Skeletal muscle tissue (tissue), 4 donors: Measurements from ENCODE around the gene GPR161. TPM values are rescaled to one million over a fixed set of nuclear protein-coding genes. Genes with fewer than 3 reads are reported as not detected.
A peak's percentile ranks its signal among the peaks of the same experiment; 100 is the strongest.

Experiments used
- H3K27ac ChIP-seq: one replicate; pipeline ENCODE4 v1.7.0; 2013; ENCODE audit warnings: mild to moderate bottlenecking, low read depth, low read length, inconsistent platforms
- H3K27me3 ChIP-seq, 3 donors: one replicate each; pipeline ENCODE4 v1.7.0; 2013; ENCODE audit warnings: low read length in 3 of 3; ENCODE audit not compliant: control insufficient read depth in 3 of 3, insufficient read depth in 3 of 3
- H3K36me3 ChIP-seq, 3 donors: one replicate each; pipeline ENCODE4 v1.7.0; 2013; ENCODE audit warnings: low read length in 3 of 3; ENCODE audit not compliant: control insufficient read depth in 3 of 3, insufficient read depth in 3 of 3
- H3K4me1 ChIP-seq, 3 donors: one replicate each; pipeline ENCODE4 v1.7.0; 2013; ENCODE audit warnings: low read length in 3 of 3, mild to moderate bottlenecking in 3 of 3; ENCODE audit not compliant: control insufficient read depth in 3 of 3, insufficient read depth in 3 of 3
- H3K4me3 ChIP-seq, 3 donors: one replicate each; pipeline ENCODE4 v1.7.0; 2013; ENCODE audit warnings: low read length in 3 of 3
- H3K9ac ChIP-seq, 3 donors: one replicate each; pipeline ENCODE4 v1.7.0; 2013; ENCODE audit warnings: low read length in 3 of 3, mild to moderate bottlenecking in 3 of 3, moderate library complexity in 2 of 3, low read depth in 1 of 3
- H3K9me3 ChIP-seq, 3 donors: one replicate each; pipeline ENCODE4 v1.7.0; 2013; ENCODE audit warnings: low read length in 3 of 3; ENCODE audit not compliant: control insufficient read depth in 3 of 3
- total RNA-seq: library from RNA; depleted of rRNA; stranded (reverse); fragments of >200 nt; gene quantifications from one replicate; pipeline ENCODE4 v1.2.3, GENCODE V29; 2014
- donor health status: Osteomylitis.

GPR161 gene
- total RNA-seq, 1 donor from 2014 or later: 8.9 TPM

DNA sequence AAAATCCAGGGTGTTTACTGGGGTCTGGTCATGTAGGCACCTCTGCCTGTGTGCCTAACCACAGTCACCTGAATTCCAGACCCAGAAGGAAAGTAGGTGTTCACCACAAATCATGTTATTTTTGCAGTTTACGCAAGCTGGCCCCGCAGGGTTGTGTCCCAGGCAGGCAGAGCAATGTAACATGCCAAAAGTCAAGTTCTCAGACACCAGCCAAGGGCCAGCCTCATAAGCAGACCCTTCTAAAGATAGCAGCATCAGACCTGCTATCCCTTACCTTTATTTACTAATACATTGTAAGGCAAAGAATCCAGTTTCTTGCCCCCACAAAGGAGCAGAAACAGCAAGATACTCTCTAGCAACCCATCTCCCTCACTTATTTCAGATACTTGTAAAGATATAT, 83.0 kb downstream of the GPR161 start:
- no peaks in the 10 kb centered on the region for H3K36me3 ChIP-seq
- H3K27ac ChIP-seq: peak overlapping the region; percentile 49
- no peaks in the 10 kb centered on the region for H3K9me3 ChIP-seq
- H3K9ac ChIP-seq: peak overlapping the region; percentile 15 to 79 (median 71)
- peaks cover 18 to 25% (median 18%) of the 10 kb centered on the region in 3 donors for H3K4me1 ChIP-seq
- peak overlapping the region in 1 of 3 donors; percentile 57 for H3K4me3 ChIP-seq
- H3K27me3 ChIP-seq: no peaks in the 10 kb centered on the region

DNA sequence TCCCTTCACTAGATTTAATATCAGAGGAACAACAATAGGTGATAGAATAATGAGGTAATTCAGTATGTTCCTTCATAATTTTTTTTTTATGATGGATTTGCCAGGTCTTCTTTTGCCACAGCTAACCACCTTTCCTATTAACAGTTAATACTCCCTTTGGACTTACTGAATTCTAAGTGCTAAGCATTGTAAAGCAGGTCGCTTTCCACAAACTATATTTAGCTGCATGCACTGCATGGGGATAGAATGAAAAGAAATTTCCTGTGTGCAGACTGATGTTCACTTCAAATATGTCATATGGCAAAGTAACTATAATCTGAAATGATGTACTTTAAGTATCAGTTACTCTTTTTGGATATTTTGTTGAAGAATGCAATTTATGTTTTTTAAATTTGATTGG, 85.8 kb downstream of the GPR161 start:
- Histone ChIP-seq H3K4me1 (peaks cover 18 to 30% (median 20%) of the 10 kb centered on the region in 3 donors), H3K27ac (peak overlapping the region; percentile 14), H3K36me3 (peaks cover 0 to 3% (median 0%) of the 10 kb centered on the region in 3 donors), H3K4me3 (no peak overlapping the region), H3K9ac (peak overlapping the region in 2 of 3 donors; percentile 17 to 40), H3K9me3 (no peaks in the 10 kb centered on the region), H3K27me3 (no peaks in the 10 kb centered on the region)

DNA sequence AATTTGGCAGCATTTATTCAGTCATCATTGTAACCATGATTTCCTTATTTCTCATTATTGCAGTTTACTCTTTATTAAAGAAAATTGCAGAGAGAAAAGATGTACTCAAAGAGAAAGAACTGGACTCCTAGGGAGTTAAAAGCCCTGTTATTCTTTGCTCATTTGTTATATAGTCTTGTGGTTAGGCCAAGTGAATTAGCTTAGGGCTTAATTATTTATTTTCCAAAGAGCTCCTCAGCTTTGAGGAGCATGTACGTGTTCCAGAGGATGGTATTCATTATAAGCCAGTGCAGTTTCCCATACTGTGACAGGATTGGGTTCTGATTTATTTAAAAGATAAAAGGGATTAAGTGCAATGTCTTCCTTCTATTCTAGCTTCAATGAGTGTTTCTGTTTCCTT, 86.4 kb downstream of the GPR161 start:
- Histone ChIP-seq H3K27me3 (no peaks in the 10 kb centered on the region), H3K4me3 (no peak overlapping the region), H3K9me3 (no peaks in the 10 kb centered on the region), H3K4me1 (peaks cover 18 to 31% (median 20%) of the 10 kb centered on the region in 3 donors), H3K27ac (peak overlapping the region; percentile 14), H3K9ac (peak overlapping the region in 2 of 3 donors; percentile 25 to 40), H3K36me3 (peaks cover 0 to 3% (median 0%) of the 10 kb centered on the region in 3 donors)

DNA sequence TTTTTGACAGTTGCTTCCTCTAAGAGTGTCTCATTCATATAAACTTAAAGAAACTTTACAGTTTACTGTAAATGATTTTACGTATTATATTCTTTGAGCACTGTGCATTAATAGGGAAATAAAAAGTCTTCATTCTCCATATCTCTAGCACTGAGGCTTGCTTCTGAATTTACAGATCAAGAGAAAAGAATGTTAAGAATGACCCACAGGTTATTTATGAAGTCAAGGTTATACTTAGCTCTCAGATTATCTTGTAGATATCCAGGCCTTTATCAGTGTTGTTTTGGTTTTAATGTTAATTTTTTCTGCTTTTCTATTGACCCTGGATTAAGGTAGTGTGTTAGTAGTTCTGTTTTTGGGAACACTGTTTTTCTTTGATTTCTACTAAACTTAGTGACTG, 91.4 kb downstream of the GPR161 start:
- H3K4me1 ChIP-seq: peaks cover 4 to 15% (median 9%) of the 10 kb centered on the region in 3 donors
- no peaks in the 10 kb centered on the region for H3K9me3 ChIP-seq
- no peak overlapping the region for H3K9ac ChIP-seq
- no peaks in the 10 kb centered on the region for H3K27me3 ChIP-seq
- H3K4me3 ChIP-seq: no peak overlapping the region
- peaks cover 0 to 18% (median 8%) of the 10 kb centered on the region in 3 donors for H3K36me3 ChIP-seq
- peak overlapping the region; percentile 61 for H3K27ac ChIP-seq

DNA sequence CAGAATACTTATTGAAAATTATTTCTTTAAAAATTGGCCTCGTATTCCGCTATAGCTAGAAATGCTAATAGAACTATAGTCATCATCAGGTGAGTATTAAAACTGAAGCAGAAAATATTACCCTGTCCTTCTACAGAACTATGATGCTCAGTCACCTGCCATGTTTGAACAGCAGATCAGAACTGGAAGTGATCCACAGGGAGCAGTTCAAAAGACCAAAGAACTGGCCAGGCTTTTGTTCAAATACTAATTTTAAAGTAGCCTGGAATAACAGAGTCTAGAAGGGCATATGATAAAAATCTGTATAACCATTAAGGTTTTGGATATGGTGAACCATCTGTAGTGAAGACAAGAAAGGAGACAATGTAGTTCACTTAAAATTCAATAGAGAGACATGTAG, 94.4 kb downstream of the GPR161 start:
- peaks cover 4 to 13% (median 8%) of the 10 kb centered on the region in 3 donors for H3K4me1 ChIP-seq
- peaks cover 0 to 18% (median 5%) of the 10 kb centered on the region in 3 donors for H3K36me3 ChIP-seq
- H3K27ac ChIP-seq: no peak overlapping the region
- no peaks in the 10 kb centered on the region for H3K9me3 ChIP-seq
- H3K27me3 ChIP-seq: no peaks in the 10 kb centered on the region
- H3K9ac ChIP-seq: no peak overlapping the region
- H3K4me3 ChIP-seq: no peak overlapping the region

DNA sequence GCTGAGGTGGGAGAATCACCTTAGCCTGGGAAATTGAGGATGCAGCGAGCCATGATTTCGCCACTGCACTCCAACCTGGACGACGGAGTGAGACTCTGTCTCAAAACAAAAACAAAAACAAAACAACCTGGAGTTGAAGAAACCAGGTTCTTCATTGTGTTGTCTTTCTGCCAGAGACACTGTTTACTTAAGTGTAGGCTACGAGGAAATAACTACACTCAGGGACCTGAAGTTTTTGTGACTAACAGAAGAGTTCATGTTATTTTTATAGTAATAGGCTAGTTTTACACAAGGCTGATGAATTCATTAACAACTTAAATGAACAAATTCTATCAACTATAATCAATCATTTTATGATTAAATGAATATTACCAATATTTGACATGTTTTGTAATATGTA, 101.4 kb downstream of the GPR161 start:
- Histone ChIP-seq H3K36me3 (peaks cover 0 to 4% (median 0%) of the 10 kb centered on the region in 3 donors), H3K9me3 (no peaks in the 10 kb centered on the region), H3K27ac (no peak overlapping the region)

DNA sequence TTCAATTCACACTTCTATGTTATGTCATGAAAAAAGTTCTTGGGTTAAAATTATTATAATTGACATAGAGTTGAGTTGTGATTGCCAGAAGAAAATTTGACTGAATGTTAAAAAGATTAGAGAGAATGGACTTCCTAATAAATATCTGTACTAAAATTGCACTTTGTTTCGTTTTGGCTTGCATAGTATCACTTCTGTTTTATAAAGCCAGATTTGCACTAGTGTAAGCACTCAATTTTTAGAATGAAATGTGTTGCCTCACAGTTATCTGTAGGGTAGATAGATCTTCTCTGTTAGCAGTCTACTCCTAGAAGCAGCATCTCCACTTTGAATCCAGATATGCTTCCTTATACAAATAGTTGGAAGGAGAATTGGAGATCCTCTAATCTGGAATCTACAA, 104.7 kb downstream of the GPR161 start:
- peaks cover 0 to 4% (median 3%) of the 10 kb centered on the region in 3 donors for H3K36me3 ChIP-seq
- H3K27ac ChIP-seq: no peak overlapping the region
- no peaks in the 10 kb centered on the region for H3K27me3 ChIP-seq
- H3K9ac ChIP-seq: no peak overlapping the region
- H3K4me1 ChIP-seq: no peaks in the 10 kb centered on the region
- H3K4me3 ChIP-seq: no peak overlapping the region
- H3K9me3 ChIP-seq: no peaks in the 10 kb centered on the region

More for the DNA sequence above, 101.4 kb downstream of the GPR161 start:
- Histone ChIP-seq H3K4me1 (no peaks in the 10 kb centered on the region), H3K4me3 (no peak overlapping the region), H3K27me3 (no peaks in the 10 kb centered on the region), H3K9ac (no peak overlapping the region)

DNA sequence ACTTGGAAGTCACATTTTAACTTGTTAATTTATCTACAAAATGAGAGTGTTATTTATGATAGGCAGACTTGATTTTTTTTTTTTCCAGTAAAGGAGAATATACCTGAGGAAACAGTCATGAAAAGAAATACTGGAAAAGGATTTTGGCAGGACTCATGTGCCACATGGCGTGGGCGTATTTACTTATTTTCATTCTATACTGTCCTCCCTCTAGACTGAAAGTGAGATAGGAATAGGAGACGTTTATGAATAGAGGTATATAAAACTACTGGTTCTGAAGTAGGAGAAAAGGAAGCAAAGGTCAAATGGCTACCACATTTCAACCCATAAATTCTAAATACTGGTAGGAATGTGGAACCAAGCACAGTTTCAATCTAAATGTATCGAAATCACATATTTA, 105.1 kb downstream of the GPR161 start:
- Histone ChIP-seq H3K9me3 (no peaks in the 10 kb centered on the region), H3K36me3 (peaks cover 0 to 7% (median 6%) of the 10 kb centered on the region in 3 donors), H3K27ac (no peak overlapping the region), H3K27me3 (no peaks in the 10 kb centered on the region), H3K4me3 (no peak overlapping the region), H3K4me1 (no peaks in the 10 kb centered on the region), H3K9ac (no peak overlapping the region)

DNA sequence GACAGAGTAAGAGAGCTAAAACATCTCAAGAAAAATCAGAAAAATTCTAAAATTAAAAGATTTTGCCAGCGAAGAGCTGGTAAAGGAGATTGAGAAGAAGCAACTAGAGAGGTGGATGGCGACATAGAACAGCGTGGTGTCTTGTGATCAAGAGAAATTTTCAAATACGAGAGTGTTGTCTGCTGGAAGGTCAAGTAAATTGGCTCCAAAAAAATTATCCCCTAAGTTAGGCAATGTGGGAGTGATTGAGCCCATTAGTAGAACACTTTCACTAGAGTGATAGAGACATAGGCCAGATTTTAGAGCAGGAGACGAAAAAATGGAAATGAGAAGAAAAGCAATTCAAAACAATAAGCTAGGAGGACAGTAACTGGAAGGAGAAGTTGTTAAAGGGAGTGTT, 105.5 kb downstream of the GPR161 start:
- H3K9ac ChIP-seq: no peak overlapping the region
- H3K4me1 ChIP-seq: no peaks in the 10 kb centered on the region
- peaks cover 0 to 9% (median 6%) of the 10 kb centered on the region in 3 donors for H3K36me3 ChIP-seq
- H3K27me3 ChIP-seq: no peaks in the 10 kb centered on the region
- H3K27ac ChIP-seq: no peak overlapping the region
- H3K9me3 ChIP-seq: no peaks in the 10 kb centered on the region
- no peak overlapping the region for H3K4me3 ChIP-seq
